HG02571 (cell line): Measurements from ENCODE around the gene ULK3.

Experiments used
- ATAC-seq: cut with Tn5 transposase; IDR thresholded peaks from one replicate; pipeline ENCODE4 v1.9.1; 2021; ENCODE audit warnings: mild to moderate bottlenecking, moderate library complexity; ENCODE audit not compliant: unreplicated experiment

ULK3 gene

DNA sequence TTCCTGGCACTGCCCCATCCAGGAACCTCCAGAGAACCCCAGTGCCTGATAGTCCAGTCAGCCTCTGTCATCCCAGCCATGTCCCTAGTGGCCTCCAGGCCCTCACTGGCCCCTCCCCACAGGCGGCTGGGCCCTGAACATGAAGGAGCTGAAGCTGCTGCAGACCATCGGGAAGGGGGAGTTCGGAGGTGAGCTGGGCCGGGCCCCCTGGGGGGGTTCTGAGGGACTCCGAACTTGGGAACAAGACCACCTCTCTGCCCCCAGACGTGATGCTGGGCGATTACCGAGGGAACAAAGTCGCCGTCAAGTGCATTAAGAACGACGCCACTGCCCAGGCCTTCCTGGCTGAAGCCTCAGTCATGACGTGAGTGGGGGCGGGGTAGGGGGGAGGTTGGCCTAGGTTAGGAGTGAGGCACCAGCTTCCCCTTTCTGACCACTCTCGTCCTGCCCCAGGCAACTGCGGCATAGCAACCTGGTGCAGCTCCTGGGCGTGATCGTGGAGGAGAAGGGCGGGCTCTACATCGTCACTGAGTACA lies 42.3 kb downstream of the ULK3 start:
- no peak for ATAC-seq

DNA sequence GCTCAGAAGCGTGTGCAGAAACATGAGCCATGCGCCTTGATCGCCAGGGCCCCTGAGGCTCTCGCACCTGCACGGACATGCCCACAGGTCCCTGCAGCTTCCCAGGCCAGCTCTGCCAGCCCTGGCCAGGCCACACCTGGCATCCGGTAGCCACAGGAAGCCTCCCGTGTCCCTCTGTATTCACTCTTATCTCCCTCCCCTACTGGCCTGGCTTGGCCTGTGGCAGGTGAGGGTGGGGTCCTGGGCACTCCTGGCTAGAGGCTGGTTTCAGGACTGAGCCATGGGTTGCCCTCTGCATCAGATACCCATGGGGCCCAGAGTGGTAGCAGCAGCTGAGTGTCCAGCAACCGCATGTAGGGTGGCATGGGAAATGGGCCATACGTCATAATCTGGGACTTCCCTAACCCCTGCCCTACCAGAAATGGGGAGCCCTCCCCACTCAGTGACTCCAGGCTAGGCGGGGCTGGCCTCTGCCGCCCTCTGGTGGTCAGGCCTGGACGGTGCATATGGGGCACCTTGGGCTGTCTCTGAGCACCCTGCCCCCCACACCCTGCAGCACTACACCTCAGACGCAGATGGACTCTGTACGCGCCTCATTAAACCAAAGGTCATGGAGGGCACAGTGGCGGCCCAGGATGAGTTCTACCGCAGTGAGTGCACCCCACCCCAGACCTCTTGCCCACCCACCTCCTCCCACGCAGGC lies 42.9 kb downstream of the ULK3 start:
- ATAC-seq: peak; percentile 62

DNA sequence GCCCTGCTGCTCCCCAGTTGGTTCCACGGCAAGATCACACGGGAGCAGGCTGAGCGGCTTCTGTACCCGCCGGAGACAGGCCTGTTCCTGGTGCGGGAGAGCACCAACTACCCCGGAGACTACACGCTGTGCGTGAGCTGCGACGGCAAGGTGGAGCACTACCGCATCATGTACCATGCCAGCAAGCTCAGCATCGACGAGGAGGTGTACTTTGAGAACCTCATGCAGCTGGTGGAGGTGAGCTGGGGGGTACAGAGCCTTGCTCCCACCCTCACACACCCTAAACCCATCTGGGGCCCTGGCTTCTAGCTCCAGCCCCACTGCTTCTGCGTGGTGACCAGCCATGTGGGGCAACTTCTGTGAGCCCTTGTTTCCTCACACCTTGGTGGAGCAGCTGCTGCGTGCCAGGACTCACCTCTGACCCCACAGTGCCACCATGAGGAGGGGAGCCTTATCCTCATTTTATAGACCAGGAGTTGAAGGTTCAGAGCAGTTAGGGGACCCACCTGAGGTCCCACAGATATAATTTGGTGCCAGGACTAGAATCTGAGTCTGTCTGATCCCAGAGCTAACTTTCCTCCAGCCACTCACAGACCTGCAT lies 43.6 kb downstream of the ULK3 start:
- no peak for ATAC-seq

DNA sequence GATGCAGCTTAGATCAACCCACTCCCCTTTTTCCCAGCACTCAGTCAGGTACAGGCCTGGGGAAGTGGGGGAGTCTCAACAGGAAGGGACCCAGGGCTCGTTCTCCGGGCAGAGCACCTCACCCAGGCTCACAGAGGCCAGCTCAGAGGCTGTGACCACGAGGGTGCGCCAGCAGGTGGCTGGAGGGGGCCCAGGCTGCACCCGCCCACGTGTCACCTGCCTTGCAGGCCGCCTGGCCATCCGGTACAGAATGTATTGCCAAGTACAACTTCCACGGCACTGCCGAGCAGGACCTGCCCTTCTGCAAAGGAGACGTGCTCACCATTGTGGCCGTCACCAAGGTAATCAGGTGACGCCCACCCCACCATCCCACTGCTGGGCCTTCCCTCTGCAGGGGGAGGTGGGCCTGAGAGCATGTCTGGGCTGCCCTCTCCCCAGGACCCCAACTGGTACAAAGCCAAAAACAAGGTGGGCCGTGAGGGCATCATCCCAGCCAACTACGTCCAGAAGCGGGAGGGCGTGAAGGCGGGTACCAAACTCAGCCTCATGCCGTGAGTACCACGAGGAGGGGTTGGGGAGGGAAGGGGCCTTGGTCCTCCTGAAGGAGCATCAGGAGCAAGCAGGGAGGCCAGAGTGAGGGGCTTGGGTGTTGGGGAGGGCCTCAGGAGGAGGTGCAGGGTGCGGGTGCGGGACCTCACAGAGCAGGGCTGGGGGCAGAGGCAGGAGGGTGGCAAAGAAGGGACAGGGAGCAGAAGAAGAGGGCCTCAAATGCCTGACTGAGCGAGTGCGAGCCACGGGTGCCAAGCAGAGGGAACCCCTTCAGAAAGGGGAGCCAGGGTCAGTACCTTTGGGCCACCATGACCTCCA lies 44.3 kb downstream of the ULK3 start:
- ATAC-seq: no peak

DNA sequence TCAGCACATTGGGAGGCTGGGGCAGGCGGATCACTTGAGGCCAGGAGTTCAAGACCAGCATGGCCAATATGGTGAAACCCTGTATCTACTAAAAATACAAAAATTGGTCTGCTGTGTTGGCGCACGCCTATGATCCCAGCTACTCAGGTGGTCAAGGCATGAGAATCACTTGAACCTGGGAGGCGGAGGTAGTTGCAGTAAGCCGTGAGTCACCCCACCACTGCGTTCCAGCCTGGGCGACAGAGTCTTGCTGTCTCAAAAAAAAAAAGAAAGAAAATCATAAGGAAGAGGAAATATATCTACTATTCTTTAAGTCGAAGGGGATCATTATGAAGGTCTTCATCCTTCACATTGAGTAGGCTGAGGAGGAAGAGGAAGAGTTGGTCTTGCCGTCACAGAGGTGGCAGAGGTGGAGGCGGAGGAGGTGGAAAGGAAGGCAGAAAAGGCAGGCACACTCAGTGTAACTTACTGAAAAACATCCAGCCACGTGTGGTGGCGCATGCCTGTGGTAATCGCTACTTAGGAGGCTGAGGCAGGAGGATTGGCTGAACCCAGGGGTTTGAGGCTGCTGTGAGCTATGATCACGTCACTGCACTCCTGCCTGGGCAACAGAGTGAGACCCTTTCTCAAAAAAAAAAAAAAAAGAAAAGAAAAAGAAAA lies 46.9 kb downstream of the ULK3 start:
- no peak for ATAC-seq

DNA sequence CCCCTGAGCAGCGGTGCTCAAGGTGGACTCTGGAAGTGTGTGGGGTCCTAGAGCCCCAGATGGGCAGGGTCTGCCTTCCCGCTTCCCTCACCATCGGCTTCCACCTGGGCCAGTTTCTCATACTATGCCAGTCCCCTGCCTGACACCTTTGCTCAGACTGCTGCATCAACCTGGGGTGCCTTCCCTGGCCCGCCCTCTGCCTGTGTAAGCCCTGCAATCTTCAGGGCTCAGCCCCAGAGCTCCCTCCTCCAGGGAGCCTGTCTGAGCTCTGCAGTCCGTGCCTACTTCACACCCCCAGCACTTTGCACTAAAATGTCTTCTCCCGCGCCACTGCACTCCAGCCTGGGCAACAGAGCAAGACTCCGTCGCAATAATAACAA lies 48.0 kb downstream of the ULK3 start:
- no peak for ATAC-seq

- ATAC-seq: no peak
Measured at GRCh38 chr15:74794248-74794969, 48.5 kb downstream of the ULK3 start.

GRCh38 chr15:74793135-74794028 lies 49.6 kb downstream of the ULK3 start:
- ATAC-seq: no peak

DNA sequence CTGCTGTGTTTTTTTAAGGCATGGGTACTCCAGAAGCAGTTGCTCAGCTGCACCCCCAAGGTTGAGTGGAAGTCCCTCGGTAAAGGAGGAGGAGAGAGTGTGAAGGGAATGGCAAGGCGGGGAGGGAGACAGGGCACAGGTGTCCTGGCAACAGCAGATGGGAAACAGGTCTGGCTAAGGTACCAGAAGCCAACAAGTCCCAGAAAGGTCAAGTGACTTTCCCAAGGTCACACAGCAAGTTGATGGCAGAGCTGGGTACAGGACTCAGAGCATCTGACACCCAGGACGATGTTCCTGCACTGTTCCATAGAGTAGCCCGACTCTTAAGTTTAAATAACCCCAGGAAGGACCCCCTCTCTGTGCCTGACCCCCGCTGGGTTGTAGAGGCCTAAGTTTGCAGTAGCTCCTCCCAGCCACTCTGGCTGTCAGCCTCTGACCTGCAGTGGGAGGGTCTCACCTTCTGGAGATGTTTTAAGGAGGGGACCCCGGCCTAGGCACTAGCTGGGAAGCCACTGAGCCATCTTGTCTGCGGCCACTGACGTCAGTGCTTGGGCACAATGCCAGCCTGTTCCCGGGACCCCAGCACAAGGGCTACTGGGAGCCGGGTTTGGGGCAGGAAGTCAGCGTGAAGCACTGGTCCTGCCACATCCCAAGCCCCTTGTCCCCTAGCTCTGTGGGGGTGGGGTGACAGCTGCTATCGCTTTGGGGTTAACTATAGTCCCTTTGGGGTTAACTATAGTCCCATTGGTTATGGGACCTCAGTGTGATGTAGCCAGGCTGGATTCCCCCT lies 50.5 kb downstream of the ULK3 start:
- no peak for ATAC-seq

- ATAC-seq: no peak
Measured at GRCh38 chr15:74791667-74792066, 51.3 kb downstream of the ULK3 start.

- no peak for ATAC-seq
Measured at GRCh38 chr15:74791007-74791406, 51.9 kb downstream of the ULK3 start.

DNA sequence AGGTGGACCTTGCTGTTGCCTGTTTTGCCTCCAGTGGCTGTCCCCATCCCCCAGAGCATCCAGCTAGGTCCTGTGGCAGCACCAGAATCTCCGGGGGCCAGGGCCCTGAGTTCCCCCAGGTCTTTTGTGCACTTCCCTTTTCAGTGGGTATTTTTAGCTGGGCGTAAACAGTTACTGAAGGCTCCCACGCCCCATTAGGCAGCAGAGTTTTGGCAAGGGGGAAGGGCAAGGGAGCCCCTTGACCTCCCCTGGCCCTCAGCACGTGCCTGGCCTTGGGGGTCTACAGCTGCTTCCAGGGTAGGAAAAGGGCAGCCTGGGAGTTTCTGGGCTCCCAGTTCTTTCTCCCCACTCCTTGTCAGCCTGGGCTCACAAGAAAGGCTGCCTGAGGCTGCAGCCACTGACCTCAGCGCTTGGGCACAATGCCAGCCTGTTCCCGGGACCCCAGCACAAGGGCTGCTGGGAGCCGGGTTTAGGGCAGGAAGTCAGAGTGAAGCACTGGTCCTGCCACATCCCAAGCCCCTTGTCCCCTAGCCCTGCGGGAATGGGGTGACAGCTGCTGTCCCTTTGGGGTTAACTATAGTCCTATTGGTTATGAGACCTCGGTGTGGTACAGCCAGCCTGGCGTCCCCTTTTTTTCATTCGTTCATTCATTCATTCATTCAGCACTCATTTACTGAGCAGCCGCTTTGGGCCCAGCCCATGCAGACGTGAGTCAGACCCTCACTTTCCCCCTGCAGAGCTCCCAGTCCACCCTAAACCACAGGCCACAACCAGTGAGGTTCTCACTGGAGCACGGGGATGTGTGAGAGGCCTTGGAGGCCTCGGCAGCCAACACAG lies 52.7 kb downstream of the ULK3 start:
- ATAC-seq: no peak

- ATAC-seq: no peak
Measured at GRCh38 chr15:74789741-74790079, 53.2 kb downstream of the ULK3 start.

DNA sequence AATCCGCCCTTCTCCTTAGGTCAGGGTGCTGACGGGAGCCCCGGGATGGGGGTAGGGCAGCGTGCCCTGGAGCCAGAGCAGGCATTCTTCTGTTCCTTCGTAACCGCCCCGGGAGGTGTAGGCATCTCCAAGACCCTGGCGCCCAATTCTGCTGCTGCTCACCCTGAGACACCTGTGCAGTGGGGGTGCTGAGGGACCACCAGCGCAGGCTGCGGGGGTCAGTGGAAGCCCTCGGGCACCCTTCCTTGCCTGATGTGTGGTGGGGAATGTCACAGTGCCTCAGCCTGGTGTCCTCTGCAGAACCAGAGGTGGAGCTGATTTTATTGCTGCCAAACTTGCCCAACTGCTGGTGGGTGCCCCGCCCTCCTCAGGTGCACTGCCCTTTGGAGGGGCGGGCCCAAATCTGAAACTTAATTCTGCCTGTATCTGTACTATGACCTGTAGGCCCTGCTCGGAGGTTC lies 53.8 kb downstream of the ULK3 start:
- no peak for ATAC-seq

DNA sequence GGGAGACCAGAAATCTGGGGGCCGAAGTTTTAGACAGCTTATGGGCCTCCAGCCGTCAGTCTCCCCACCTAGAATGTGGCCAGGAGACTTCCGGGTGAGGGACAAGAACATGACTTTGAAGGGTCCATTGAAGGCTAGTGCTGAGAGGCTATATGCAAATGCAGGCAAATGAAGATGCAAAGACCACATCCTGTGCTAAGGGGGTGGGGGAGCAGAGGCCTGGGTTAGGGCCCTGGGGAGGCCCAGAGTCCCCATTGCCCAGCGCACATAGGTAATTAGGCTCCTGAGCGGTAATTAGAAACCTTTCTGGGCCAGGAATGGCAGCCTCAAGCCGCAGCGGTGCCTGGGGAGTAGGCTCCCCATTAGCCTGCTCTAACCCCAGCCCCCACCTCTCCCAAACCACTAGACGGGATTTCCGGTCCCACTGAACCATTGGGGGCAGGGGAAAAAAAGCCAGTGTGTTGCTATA lies 54.2 kb downstream of the ULK3 start:
- ATAC-seq: no peak

GRCh38 chr15:74788042-74788682 lies 54.8 kb downstream of the ULK3 start:
- no peak for ATAC-seq
